Measurements from ENCODE around the gene SPATS2L.

SPATS2L gene

GRCh38 chr2:200348897-200349563, 42.5 kb downstream of the SPATS2L start:
- no peak for DNase-seq (ENCODE audit: low read depth in 2 of 2)

- DNase-seq (ENCODE audit: low read depth in 2 of 2), result no peak
These were observed 43.4 kb downstream of the SPATS2L start for GRCh38 chr2:200349868-200350267.

GRCh38 chr2:200350850-200351285, 44.4 kb downstream of the SPATS2L start:
- DNase-seq (ENCODE audit: low read depth in 2 of 2), result no peak

GRCh38 chr2:200351815-200352214, 45.3 kb downstream of the SPATS2L start:
- DNase-seq (ENCODE audit: low read depth in 2 of 2), result no peak

GRCh38 chr2:200352636-200353035, 46.1 kb downstream of the SPATS2L start:
- DNase-seq (ENCODE audit: low read depth in 2 of 2), result no peak

- no peak for DNase-seq (ENCODE audit: low read depth in 2 of 2)
These were observed 46.6 kb downstream of the SPATS2L start for GRCh38 chr2:200353120-200353519.

GRCh38 chr2:200353874-200354273, 47.4 kb downstream of the SPATS2L start:
- DNase-seq (ENCODE audit: low read depth in 2 of 2), result no peak

- no peak for DNase-seq (ENCODE audit: low read depth in 2 of 2)
These were observed 48.6 kb downstream of the SPATS2L start for GRCh38 chr2:200354833-200355751.

- no peak for DNase-seq (ENCODE audit: low read depth in 2 of 2)
These were observed 49.8 kb downstream of the SPATS2L start for GRCh38 chr2:200356321-200356720.

- no peak for DNase-seq (ENCODE audit: low read depth in 2 of 2)
These were observed 50.4 kb downstream of the SPATS2L start for GRCh38 chr2:200356857-200357384.

- DNase-seq (ENCODE audit: low read depth in 2 of 2), result no peak
These were observed 51.4 kb downstream of the SPATS2L start for GRCh38 chr2:200357845-200358244.

GRCh38 chr2:200359552-200359951, 53.1 kb downstream of the SPATS2L start:
- no peak for DNase-seq (ENCODE audit: low read depth in 2 of 2)

- DNase-seq (ENCODE audit: low read depth in 2 of 2), result no peak
These were observed 53.9 kb downstream of the SPATS2L start for GRCh38 chr2:200360364-200360763.

- no peak for DNase-seq (ENCODE audit: low read depth in 2 of 2)
These were observed 55.9 kb downstream of the SPATS2L start for GRCh38 chr2:200362202-200362917.

GRCh38 chr2:200363279-200363678, 56.8 kb downstream of the SPATS2L start:
- no peak for DNase-seq (ENCODE audit: low read depth in 2 of 2)

- DNase-seq (ENCODE audit: low read depth in 2 of 2), result no peak
These were observed 57.6 kb downstream of the SPATS2L start for GRCh38 chr2:200364142-200364541.

GRCh38 chr2:200364620-200365019, 58.1 kb downstream of the SPATS2L start:
- no peak for DNase-seq (ENCODE audit: low read depth in 2 of 2)

GRCh38 chr2:200365209-200365608, 58.7 kb downstream of the SPATS2L start:
- DNase-seq (ENCODE audit: low read depth in 2 of 2), result no peak

GRCh38 chr2:200367155-200367554, 60.7 kb downstream of the SPATS2L start:
- DNase-seq (ENCODE audit: low read depth in 2 of 2), result no peak

- DNase-seq (ENCODE audit: low read depth in 2 of 2), result no peak
These were observed 63.4 kb downstream of the SPATS2L start for GRCh38 chr2:200369886-200370285.

- no peak for DNase-seq (ENCODE audit: low read depth in 2 of 2)
These were observed 66.7 kb downstream of the SPATS2L start for GRCh38 chr2:200373231-200373630.

GRCh38 chr2:200373973-200374416, 67.5 kb downstream of the SPATS2L start:
- no peak for DNase-seq (ENCODE audit: low read depth in 2 of 2)

Data from stimulated activated CD4-positive, alpha-beta T cell treated with anti-CD3 and anti-CD28 coated beads, Interleukin-12 subunit alpha, Interleukin-12 subunit beta, amount 100 ng/mL, for 24 hours (primary cell).